HG02571 (cell line): Measurements from ENCODE around the gene SLC3A2.

ENCODE experiments used
- ATAC-seq: cut with Tn5 transposase; IDR thresholded peaks from one replicate; pipeline ENCODE4 v1.9.1; 2021; ENCODE audit warnings: mild to moderate bottlenecking, moderate library complexity; ENCODE audit not compliant: unreplicated experiment

SLC3A2 gene

GRCh38 chr11:62880231-62880802, 379 bp upstream of the SLC3A2 start:
- no peak for ATAC-seq

DNA sequence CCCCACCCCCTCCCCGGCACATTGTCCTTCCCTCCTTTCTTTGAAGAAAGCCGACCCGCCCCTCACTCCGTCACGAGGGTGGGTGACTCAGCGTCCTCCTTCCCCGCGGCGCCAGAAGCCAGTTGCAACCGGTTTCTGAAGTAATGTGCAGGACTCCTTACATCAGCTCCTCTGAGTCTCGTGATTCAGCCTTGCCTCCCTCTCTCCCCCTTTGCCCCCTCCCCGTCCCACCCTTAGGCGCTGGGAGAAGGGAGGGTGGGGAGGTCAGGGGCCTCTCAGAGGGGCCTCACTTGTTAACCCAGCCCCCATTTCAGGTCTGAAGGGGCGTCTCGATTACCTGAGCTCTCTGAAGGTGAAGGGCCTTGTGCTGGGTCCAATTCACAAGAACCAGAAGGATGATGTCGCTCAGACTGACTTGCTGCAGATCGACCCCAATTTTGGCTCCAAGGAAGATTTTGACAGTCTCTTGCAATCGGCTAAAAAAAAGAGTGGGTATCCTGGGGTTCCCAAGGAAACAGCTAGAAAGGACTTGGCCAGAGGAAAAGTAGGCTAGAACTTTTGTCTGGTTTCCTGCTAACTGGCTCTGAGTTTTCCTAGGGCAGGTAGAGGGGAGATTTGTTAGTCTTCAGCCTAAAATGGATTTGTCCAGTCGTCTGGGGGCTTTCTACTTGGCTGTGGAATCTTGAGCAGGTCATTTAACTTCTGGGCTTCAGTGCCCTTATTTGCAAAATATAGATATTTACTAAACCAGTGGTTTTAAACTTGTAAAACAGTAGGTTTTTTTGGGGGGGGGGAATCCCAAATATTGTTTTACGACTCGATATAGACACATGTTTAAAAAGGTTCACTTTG, 1.1 kb downstream of the SLC3A2 start:
- ATAC-seq: peak; percentile 50

- ATAC-seq: no peak
These were observed 1.7 kb downstream of the SLC3A2 start for GRCh38 chr11:62882431-62882749.

GRCh38 chr11:62882788-62883501, 2.2 kb downstream of the SLC3A2 start:
- ATAC-seq: no peak

GRCh38 chr11:62883673-62884072, 3.0 kb downstream of the SLC3A2 start:
- no peak for ATAC-seq

- ATAC-seq: no peak
These were observed 4.5 kb downstream of the SLC3A2 start for GRCh38 chr11:62885137-62885750.

- ATAC-seq: no peak
These were observed 7.7 kb downstream of the SLC3A2 start for GRCh38 chr11:62888406-62888805.

GRCh38 chr11:62889126-62889483, 8.4 kb downstream of the SLC3A2 start:
- no peak for ATAC-seq

DNA sequence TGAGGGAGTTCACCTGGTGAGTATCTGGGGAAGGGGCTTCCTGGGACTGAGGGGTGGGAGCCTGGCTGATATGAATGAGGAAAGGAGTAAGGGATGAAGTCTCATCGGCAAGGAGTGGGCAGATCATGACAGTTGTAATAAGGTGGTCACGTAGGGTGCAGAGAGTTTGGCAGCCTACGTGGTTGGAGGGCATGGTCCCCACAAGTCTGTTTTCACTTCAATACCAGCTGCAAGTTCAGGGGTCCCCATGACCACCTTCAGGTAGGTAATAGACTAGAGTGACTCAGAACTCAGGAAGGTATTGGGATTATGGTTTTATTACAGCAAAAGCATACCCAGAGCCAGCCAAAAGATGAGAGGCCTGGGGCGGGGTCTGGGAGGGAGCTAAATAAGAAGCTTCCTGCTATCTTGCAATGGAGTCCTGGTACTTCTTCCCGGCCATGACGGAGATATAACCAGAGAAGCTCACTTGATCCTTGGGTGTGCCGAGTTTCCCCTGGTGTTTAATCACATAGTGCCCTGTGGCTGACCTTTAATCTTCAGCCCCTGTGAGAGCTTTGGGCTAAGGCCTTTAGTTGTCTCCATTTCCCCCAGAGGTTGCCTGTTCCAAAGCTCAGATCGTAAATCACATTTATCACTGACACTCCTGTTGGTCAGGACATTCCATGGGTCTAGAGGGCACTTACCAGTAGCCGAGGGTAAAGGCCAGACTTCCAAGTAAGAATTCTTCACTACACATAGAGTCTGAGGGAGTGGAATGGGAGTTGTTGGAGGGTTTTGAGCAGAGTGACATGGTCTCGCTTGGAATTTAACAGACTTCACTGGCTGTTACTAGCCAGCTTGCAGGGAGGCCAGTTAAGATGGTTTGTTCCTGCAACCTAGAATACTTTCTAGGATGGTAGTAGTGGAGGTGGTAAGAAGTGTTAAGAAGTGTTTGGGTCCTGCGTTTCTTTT, 9.1 kb downstream of the SLC3A2 start:
- no peak for ATAC-seq

DNA sequence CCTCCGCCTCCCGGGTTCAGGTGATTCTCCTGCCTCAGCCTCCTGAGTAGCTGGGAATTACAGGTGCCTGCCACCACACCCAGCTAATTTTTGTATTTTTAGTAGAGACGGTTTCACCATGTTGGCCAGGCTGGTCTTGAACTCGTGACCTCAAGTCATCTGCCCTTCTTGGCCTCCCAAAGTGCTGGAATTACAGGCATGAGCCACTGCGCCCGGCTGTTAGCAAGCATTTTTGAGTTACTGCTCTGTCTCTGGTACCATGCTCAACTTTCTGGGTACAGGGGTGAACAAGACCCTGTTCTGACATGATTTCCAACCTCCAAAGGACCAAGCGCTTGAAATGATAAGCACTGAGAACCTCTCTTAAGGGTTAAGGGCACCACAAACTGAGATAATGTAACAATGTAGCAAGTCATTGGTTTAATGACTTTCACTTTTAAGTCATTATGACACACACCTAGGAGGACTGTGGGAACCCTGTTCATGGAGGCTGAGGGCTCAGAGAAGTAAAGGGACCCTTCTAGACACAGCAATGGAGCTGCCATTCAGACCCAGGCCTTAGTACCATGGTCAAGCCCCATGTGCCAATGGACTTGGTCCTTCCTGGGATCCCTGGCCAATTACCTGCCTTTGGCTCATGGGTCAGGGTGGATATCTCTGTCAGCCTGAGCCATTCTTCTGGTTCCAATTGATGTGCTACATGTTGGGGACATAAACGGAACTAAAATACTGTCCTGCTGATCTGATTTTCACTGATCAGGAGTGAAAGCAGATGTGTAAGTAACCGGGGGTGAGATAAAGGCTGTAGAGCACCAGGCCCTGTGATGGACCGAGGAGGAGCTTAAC, 11.6 kb downstream of the SLC3A2 start:
- no peak for ATAC-seq

DNA sequence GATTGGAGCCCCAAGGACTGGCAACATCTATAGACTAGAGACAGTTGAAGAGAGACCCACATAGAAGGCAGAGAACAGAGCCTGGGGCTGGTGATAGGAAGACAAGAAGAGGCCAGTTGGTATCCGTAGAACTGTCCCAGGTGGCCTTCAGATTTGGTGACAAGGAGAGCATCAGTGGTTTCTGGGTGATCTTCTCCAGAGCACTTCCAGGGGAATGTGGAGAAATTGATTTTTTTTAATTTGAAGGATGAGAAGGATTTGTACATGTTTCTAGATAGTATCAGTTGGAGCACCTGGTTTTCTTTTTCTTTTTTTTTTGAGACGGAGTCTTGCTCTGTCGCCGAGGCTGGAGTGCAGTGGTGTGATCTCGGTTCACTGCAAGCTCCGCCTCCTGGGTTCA, 14.8 kb downstream of the SLC3A2 start:
- no peak for ATAC-seq

DNA sequence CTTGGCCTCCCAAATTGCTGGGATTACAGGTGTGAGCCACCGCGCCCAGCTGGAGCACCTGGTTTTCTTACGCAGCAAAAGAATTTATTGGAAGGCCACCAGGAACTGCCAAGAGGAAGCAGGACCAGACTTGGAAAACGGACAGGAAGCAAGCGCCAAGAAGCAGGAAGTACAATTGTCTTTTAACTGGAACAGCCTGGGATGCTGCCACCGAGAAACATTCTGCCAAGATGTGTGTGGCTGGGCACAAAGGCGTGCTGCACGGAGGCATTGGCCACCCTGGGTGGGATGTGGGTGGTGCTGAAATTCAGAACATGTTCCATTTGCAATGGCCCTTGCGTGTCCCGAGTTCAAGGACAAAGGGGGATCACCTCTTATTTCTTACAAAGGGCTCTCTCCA, 15.4 kb downstream of the SLC3A2 start:
- ATAC-seq: no peak

- no peak for ATAC-seq
These were observed 16.6 kb downstream of the SLC3A2 start for GRCh38 chr11:62897311-62897710.

GRCh38 chr11:62898027-62898426, 17.3 kb downstream of the SLC3A2 start:
- ATAC-seq: no peak

GRCh38 chr11:62902932-62903331, 22.2 kb downstream of the SLC3A2 start:
- ATAC-seq: no peak

- ATAC-seq: no peak
These were observed 24.6 kb downstream of the SLC3A2 start for GRCh38 chr11:62905296-62905695.

- no peak for ATAC-seq
These were observed 25.3 kb downstream of the SLC3A2 start for GRCh38 chr11:62905927-62906531.

DNA sequence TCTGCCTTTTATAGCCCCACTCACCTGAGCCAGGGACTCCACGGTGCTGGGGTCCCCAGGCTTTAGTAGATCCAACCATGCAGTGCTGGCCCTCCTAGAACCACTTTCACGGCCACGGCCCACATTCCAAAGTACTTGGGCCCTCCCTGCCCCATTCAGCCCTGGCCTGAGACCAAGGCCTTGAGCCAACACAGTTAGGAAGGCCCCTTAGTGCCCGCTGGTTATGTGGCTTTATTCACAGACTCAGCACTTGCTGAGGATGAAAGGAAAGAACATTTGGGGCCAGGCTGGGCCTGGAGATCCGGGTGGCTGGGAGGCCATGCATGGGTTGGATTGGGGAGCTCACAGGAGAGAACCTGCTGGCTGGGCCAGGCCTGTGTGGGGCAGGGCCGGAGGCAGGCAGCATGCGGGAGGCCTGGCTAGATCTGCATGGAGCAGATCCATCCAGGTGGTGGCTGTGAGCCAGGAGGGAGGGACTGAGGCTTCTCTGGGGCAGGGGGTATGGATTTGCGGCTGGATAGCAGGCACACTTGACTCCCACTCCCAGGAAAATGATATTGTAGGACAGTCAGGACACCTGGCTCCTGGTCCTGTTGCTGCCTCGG, 27.9 kb downstream of the SLC3A2 start:
- ATAC-seq: no peak
